ENCODE measurements around the gene NRL.

NRL gene

DNA sequence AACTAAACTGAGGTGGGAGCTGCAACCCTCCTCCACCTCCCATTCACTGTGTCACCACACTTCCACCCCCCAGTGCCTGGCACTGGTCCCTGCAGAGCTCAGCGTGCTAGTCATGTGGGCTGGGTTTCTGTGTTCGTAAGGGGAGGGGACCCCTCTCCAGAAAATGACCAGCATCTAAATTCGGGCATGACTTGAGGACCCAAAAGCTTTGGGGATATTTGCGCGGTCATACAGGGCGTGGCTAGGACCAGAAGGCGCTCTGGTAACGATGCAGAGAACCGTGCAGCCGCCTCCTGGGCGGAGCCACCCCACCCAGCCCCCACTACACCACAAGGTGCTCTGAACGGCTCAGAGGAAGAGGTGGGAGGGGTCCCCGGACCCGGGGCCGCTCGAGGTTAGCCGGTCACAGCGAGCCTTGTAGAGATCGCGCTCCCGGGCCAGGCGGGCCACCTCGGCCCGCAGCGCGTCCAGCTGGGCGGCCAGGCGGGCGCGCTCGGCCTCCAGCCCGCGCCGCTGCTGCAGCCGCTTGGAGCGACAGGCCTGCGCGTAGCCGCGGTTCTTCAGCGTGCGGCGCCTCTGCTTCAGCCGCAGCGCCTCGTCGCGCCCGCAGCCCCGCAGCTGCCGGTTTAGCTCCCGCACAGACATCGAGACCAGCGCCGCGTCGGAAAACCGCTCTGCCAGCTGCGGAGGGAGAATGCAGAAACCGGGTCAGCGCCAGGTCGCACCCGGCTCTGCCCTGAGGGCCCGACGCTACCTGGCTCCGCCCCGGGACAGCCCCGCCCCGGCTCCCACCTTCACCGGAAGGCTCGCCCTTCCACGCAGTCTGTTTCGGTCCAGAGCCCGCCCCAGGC lies 33.6 kb downstream of the NRL start:
- DNase-seq (ENCODE audit: low read depth in 2 of 2), result peak; percentile 36 to 66

DNA sequence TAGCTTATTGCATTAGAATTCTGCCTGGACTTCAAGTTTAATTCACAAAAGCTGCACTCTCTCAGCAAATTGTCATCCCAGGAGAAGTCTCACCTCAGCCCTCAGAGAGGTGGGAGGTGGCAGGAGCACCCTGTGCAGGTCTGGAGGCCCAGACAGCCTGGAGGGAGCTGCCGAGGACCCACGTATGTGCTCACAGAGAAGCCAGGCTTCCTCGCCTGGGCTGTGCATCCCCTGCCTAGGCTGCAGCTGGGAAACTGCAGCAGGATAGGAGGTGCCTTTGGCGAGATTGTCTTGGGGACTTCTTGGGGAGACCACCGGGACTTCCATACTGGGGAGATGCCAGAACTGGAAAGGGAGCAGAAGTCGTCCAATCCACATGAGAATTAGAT lies 34.6 kb downstream of the NRL start:
- DNase-seq (ENCODE audit: low read depth in 2 of 2), result no peak

DNA sequence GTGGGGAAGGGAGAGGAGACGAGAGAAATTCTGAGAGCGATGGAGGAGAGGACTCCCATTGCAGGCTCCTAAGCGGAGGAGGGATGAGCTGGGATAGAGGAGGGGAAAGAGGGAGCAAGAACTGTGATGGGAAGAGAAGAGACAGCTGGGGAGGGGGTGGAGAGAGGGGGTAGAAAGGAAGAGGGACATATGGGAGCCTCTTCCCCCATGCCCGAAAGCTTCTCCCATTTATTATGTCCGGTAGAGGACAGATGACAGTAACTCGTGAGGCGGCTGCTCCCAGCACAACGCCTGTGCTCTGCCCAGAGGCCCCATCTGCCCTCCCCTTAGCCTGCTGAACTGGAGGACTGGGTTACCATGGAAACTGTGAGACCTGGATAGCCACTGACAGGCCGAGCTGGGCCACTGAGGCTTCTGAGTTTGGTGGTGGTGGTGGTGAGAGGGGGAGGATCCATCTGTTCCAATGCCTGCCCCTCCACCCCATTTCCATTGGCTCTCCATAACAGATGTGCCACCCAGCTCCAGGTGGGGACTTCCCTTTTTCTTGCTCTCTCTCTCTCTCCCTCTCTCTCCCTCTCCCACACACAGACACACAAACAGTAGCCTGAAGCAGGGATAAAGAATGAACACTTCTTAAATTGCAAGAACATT lies 35.1 kb downstream of the NRL start:
- DNase-seq (ENCODE audit: low read depth in 2 of 2), result no peak

- DNase-seq (ENCODE audit: low read depth in 2 of 2), result no peak
These were observed 36.6 kb downstream of the NRL start for GRCh38 chr14:24078146-24078545.

DNA sequence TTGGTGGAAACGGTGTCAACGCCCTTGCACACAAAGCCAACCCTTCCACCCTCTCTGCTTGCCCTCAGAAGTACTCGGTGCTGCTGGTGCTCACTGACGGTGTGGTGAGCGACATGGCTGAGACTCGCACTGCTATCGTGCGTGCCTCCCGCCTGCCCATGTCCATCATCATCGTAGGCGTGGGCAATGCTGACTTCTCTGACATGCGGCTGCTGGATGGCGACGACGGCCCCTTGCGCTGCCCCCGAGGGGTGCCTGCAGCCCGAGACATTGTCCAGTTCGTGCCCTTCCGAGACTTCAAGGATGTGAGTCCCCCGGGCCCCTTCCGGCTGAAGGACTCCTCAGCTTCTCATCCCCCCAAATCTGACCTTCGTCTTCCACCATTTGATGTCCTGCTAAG lies 37.7 kb downstream of the NRL start:
- DNase-seq (ENCODE audit: low read depth in 2 of 2), result no peak

DNA sequence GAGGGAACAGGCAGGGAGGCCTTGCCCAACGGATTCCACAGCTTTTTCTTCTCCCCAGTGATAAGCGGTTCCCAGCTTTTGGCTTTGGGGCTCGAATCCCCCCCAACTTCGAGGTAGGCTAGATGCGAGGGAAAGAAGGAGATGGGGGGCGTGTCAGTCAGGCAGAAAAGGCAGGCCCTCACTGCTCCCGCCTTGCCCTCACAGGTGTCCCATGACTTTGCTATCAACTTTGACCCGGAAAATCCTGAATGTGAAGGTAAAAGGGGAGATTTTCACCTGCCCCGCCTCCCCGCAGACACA lies 38.5 kb downstream of the NRL start:
- DNase-seq (ENCODE audit: low read depth in 2 of 2), result no peak

DNA sequence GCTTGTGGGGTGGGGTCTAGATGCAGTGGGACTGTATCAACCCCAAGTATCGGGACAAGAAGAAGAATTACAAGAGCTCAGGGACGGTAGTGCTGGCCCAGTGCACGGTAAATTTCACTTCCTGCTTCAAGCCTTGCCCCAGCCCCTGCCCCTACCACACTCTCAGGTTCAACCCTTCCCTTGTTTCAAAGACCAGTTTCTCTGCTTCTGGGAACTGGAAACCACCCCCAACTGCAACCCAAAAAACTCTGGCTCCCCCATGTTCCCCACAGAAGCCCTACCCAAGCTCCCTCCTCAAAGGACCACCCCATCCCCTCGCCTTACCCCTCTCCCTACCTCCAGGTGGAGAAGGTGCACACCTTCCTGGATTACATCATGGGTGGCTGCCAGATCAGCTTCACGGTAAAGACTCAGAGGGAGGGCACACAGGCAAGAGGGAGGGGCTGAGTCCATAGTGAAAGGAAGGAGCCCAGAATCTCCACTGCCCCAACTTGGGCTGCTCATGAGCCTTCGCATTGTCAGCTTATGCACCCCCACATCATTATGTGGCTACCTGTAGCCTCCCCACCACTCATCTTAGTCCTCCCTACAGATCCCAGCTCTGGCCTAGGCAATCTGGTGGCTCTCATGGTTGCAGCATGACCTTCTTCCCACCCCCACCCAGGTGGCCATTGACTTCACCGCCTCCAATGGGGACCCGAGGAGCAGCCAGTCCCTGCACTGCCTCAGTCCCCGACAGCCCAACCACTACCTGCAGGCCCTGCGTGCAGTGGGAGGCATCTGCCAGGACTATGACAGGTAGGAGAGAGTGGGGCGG lies 39.1 kb downstream of the NRL start:
- no peak for DNase-seq (ENCODE audit: low read depth in 2 of 2)

DNA sequence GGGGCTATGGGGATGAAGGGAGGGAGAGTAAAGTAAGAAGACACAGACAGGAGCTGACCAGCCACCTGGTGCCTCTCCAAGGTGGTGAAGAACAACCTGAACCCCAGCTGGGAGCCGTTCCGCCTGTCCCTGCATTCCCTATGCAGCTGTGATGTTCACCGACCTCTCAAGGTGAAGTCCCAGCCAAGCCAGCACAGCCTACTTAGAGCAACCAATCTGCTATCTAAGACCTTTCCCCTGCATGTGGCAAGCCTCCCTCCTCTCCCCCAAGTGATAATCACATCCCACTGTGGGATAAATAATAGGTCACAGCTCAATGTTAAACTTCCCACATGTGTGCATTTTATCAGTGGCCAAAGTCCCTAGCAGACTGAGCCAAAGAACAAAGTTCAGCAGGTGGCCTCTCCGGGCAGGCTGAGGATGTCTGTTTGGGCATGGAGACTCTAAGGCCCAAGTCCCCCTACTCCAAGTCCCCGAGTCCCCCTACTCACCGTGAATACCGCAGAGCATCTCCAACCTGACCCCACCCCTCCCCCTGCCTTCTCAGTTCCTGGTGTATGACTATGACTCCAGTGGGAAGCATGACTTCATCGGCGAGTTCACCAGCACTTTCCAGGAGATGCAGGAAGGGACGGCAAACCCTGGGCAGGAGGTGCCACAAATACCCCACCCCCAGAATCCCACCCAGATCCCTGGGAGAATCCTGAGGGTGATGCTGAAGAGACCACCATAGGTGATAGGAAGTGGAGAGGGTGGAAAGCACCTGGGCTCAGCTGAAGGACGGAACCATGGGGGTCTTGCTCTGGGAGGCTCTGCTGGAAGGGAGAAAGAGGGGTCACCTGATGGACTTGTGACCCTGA lies 39.9 kb downstream of the NRL start:
- no peak for DNase-seq (ENCODE audit: low read depth in 2 of 2)

DNA sequence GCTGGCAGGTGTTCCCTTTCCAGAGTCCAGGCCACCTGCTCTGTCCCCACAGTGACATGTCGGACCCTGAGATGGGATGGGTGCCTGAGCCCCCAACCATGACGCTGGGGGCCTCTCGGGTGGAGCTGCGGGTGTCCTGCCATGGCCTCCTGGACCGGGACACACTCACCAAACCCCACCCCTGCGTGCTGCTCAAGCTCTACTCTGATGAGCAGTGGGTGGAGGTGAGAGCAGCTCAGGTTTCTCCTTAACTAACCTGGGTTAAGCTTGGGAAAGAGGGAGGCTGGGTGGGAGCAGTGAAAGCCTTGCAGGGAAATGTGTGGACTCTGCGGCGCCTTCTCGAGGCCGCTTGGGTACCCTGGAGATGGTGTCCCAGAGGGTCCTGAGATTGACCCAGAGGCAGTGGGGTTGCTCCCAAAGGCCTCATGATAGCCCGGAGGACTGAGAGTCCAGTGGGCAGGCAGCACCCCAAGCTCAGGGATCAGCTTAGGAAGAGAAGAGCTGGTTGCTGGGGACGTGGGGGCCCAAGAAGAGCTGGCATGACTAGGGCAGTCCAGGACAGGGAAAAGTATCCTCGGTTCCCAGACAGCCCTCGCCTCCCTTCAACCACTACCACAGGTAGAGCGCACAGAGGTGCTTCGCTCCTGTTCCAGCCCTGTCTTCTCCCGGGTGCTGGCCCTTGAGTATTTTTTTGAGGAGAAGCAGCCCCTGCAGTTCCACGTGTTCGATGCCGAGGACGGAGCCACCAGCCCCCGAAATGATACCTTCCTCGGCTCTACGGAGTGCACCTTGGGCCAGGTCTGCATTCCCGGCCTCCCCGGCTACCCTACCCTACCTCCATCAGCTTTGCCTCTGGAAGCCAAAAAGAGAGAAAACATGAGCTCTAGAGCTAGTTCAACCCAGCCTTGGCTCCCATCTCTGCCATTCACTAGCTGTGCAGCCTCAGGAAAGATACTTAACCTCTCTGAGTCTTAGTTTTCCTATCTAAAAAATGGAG lies 41.6 kb downstream of the NRL start:
- no peak for DNase-seq (ENCODE audit: low read depth in 2 of 2)

DNA sequence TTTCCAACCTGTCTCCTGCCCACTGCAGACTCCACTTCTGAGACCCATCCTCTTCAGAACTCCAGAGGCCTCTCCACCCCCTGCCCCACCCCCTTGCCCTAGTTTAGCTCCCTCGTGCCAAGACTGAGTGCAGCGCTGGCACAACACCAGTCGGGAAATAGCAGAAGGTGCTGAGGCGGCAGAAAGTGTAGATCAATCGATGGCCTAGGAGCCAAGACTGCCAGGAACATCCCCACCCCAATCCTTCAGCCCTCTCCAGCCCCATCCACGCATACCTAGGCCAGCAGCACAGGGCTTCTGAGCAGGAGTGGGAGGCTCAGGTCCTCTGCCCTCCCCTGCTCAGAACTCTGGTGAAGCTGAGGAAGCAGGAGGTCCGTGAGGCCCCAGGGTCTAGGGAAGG lies 42.3 kb downstream of the NRL start:
- no peak for DNase-seq (ENCODE audit: low read depth in 2 of 2)

DNA sequence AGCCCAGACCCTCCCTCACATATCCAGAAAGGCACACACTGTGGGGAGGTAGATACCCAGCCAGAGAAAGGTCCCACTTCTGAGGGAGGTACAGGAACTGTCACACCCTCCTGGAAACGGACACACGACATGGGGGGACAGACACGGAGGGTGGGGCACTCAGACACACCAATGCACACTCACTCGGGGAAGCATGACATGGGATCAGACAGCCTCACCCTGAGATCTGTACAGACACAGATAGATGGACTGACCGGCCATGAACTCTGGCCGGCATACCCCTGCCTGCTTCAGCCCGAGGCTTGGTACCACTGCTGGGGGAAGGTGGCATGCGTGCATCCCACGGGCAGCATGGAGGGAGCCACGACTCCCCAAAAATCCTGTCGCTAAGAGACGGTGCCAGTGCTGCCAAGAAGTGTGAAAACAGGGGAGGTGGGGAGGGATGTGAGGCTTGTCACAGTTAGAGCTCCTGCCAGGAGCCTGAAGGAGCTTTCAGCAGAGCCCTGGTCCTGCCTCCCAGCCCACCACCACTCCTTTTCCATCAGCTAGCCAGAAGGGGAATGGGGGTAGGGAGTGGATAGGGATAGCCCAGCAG lies 42.8 kb downstream of the NRL start:
- DNase-seq (ENCODE audit: low read depth in 2 of 2), result no peak

DNA sequence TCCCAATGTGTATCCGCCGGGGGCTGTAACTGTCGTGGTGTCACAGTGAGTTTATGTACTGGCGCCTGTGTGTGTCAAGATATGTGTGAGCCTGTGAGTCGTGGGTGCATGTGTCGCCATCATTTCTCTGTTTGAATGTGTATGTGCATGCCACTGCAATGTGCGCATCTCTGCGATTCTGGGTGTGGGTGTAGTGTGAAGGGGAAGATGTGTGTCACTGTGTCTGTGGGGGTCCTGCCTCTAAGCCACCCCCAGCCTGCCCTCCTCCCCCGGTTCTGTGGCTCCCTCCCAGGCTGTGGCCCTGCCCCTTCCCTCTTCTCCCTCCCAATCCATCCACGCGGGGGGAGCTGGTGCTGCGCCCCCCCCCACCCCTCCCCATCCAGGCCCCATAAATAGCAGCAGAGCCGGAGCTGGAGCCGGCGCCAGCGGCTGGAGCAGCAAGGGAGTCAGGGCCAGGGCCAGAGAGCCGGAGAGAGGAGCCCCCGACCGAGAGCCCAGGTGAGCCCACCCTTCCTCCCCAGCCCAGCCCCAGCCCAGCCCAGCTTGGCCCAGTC lies 43.5 kb downstream of the NRL start, which contains the start of gene CPNE6:
Gene CPNE6, plus strand, starts transcription at position 419 of the 554 bp plus-strand sequence. CDS start 1,375 bp downstream, outside the sequence.
- DNase-seq (ENCODE audit: low read depth in 2 of 2), result peak; percentile 45 to 50

GRCh38 chr14:24070285-24071143 lies 44.2 kb downstream of the NRL start:
- no peak for DNase-seq (ENCODE audit: low read depth in 2 of 2)

DNA sequence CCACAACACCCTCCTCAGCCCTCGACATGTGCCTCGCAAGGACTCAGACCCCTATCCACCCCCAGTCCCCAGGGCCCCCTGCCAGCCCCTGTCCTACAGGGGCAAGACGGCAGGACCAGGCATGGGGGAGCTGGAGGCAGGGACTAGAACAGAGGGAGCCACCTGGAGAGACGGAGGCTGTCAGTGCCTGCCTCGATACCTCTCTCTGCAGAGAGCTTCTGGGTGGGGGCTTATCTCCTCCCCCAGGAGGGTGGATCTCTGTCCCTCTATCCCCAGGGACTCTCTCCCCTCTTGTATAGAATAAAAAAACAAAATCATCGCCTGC lies 45.4 kb downstream of the NRL start:
- no peak for DNase-seq (ENCODE audit: low read depth in 2 of 2)

DNA sequence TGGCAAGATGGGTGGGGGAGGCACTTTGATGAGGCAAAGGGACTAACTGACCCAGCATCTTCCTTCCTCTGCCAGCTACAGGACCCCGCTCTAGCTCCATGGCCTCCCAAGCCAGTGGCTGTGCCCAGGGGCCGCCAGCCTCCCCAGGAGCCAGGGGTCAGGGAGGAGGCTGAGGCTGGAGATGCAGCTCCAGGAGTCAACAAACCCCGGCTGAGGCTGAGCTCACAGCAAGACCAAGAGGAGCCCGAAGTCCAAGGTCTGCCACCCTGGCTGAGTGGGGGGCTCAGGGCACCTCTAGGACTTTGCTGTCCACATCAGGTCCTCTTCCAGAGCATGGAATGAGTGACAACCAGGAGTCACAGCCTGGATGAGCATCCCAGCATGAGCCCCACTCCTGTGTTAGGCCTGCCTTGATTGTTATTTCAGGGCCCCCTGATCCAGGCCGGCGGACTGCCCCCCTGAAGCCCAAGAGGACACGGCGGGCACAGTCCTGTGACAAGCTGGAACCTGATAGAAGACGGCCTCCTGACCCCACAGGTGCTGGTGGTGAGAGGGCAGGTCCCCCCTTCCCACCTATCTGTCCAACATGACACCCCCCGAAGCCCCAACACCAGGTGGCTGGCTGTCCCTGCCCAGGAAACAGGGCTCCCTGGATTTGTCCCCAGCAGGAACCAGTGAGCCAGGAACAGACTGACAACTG lies 45.9 kb downstream of the NRL start:
- no peak for DNase-seq (ENCODE audit: low read depth in 2 of 2)

DNA sequence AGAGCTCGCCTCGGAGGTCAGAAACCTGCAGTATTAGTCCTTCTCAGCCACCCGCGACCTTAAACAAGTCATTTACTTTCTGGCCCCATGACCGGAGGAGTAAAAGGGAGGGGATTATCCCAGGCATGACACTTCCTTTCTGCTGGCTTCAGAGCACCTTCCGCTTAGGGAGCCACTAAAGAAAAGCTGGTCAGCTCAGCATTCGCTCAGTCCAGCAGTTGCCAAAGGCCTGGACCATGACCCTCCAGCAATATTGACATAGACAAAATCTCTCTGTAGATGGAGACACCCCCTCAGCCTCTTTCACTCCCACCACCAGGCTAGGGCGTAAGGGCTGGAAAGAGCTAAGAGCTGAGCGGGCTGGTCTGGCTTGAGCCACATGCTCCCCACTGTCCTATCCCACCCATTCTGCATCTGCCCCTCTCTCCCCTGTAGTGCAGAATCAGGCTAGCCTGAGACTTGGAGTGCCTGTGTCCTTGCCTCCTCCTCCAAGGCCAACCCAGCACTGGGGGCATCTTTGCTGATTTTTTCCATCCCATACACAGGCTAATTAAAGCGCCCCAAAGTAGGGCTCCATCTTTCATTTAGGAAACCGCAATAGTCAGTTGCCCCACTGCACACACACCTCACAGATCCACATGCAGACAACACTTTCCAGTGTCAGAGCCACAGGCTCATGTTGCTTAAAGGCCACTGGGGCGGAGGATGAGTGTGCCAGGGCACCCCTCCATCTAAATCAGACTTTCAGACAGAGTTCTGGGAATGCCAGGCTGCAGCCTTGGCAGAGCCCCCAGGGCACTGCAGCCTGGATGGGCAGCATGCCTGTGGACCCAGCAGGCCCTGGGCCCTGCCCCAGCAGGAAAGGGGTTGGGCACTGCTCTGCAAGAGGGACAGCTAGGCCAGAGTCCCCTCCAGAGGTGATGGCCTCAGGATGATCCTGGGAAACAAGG lies 47.3 kb downstream of the NRL start:
- no peak for DNase-seq (ENCODE audit: low read depth in 2 of 2)

GRCh38 chr14:24066496-24067132 lies 48.1 kb downstream of the NRL start:
- DNase-seq (ENCODE audit: low read depth in 2 of 2), result no peak

Measured in stimulated activated CD4-positive, alpha-beta T cell treated with anti-CD3 and anti-CD28 coated beads, Interleukin-15, amount 100 ng/mL, for 48 hours (primary cell).